Measurements from ENCODE around the gene LDAH.
"Not testable (repeated sequence)": the region's sequence is repeated elsewhere in the genome, so short reads cannot be mapped to it uniquely, and the experiment has no call there.

GRCh38 chr2:20714412-20714811 lies 108.5 kb downstream of the LDAH start:
- TF ChIP-seq TARDBP (IDR thresholded peaks at IDR 0.05); SUZ12 (IDR thresholded peaks at IDR 0.05); BHLHE40 (IDR thresholded peaks at IDR 0.05; ENCODE audit: borderline replicate concordance); FOXK2 (IDR thresholded peaks at IDR 0.05); ELF4 (IDR thresholded peaks at IDR 0.05); SP1 (IDR thresholded peaks at IDR 0.05); NFRKB (IDR thresholded peaks at IDR 0.05); L3MBTL2 (conservative IDR thresholded peaks at IDR 0.05); HDGF (IDR thresholded peaks at IDR 0.05; ENCODE audit: borderline replicate concordance); FOXA1 (IDR thresholded peaks at IDR 0.05); LEF1 (IDR thresholded peaks at IDR 0.05; ENCODE audit: borderline replicate concordance): not testable (repeated sequence)

Measured in HEK293T (cell line).